Natural killer cell (primary cell): ENCODE measurements around the gene PDZRN3. TPM values are rescaled to one million over a fixed set of nuclear protein-coding genes. Genes with fewer than 3 reads are reported as not detected.

ENCODE experiments used
- ATAC-seq, 3 donors: fragments of 150-1000 bp in 2 of 3; fragments of 200-7000 bp in 1 of 3; cut with Tn5 transposase; 1 replicate in 1 of 3; 2 replicates in 2 of 3; pipeline ENCODE4 v1.10.0; 2021; ENCODE audit warnings: mild to moderate bottlenecking in 2 of 3, moderate library complexity in 2 of 3
- DNase-seq, 2 donors: peaks; one replicate each; pipeline versions ENCODE4 v3.0.0 to v3.0.0-alpha.2; 2013 to 2021; ENCODE audit warnings: mixed read lengths in 1 of 2
- H3K27ac ChIP-seq: one replicate; pipeline ENCODE4 v1.5.1; 2013; ENCODE audit warnings: mild to moderate bottlenecking, low read length
- H3K27me3 ChIP-seq: one replicate; pipeline ENCODE4 v1.6.1; 2013; ENCODE audit warnings: low read length; ENCODE audit not compliant: control insufficient read depth, insufficient read depth
- H3K36me3 ChIP-seq: one replicate; pipeline ENCODE4 v1.6.1; 2013; ENCODE audit warnings: low read length; ENCODE audit not compliant: control insufficient read depth, insufficient read depth
- H3K4me1 ChIP-seq: one replicate; pipeline ENCODE4 v1.6.1; 2013; ENCODE audit warnings: low read length; ENCODE audit not compliant: control insufficient read depth, insufficient read depth
- H3K4me3 ChIP-seq: one replicate; pipeline ENCODE4 v1.5.1; 2013; ENCODE audit warnings: low read length
- H3K9me3 ChIP-seq: one replicate; pipeline ENCODE4 v1.6.1; 2013; ENCODE audit warnings: low read length; ENCODE audit not compliant: control insufficient read depth, insufficient read depth
- H3K27ac Mint-ChIP-seq, 2 donors: one replicate each; pipeline ENCODE4 v1.8.0; 2022; ENCODE audit warnings: mild to moderate bottlenecking in 2 of 2, mixed read lengths in 2 of 2, moderate library complexity in 1 of 2
- H3K27me3 Mint-ChIP-seq, 2 donors: one replicate each; pipeline ENCODE4 v1.8.0; 2022; ENCODE audit warnings: low read depth in 2 of 2, mixed read lengths in 2 of 2
- H3K36me3 Mint-ChIP-seq: one replicate; pipeline ENCODE4 v1.8.0; 2022; ENCODE audit warnings: mixed read lengths
- H3K4me1 Mint-ChIP-seq, 2 donors: one replicate each; pipeline ENCODE4 v1.8.0; 2022; ENCODE audit warnings: mixed read lengths in 2 of 2
- H3K4me3 Mint-ChIP-seq: one replicate; pipeline ENCODE4 v1.8.0; 2022; ENCODE audit warnings: mild to moderate bottlenecking, moderate library complexity, mixed read lengths
- H3K9me3 Mint-ChIP-seq, 2 donors: one replicate each; pipeline ENCODE4 v1.8.0; 2022; ENCODE audit warnings: mixed read lengths in 2 of 2
- CTCF ChIP-seq: fragments of 200-600 bp; IDR thresholded peaks from one replicate; pipeline ENCODE4 v1.8.0; 2022; ENCODE audit warnings: antibody characterized with exemption
- WGBS: methylation state at CpG from one replicate; pipeline ENCODE4 v1.1.7; 2013; ENCODE audit warnings: missing lambda C conversion rate; ENCODE audit not compliant: insufficient coverage; 5-methylcytosine and 5-hydroxymethylcytosine counted together
- intact Hi-C: fragments of 100-400 bp; cut with micrococcal nuclease; formaldehyde crosslinking; loops from one replicate; pipeline ENCODE4 v1.14.2; 2022
- total RNA-seq, 4 donors: library from RNA; stranded (reverse); fragments of 120-200 nt in 1 of 4; gene quantifications; one replicate each; pipeline versions ENCODE4 v1.2.3 to v1.2.4, GENCODE V29; 2013 to 2022

The PDZRN3 gene
- total RNA-seq, 3 donors from 2014 or later (not counting 1 experiment from before 2014, with no cell fraction given), result not detected

GRCh38 chr3:73549051-73549600, 75.6 kb downstream of the PDZRN3 start:
- no peaks in the 10 kb centered on the region for H3K27me3 ChIP-seq
- H3K36me3 ChIP-seq, result no peaks in the 10 kb centered on the region
- TF ChIP-seq CTCF, result no peak
- Mint-ChIP-seq H3K4me3 (no peak overlapping the region), H3K4me1 (no peaks in the 10 kb centered on the region), H3K36me3 (no peaks in the 10 kb centered on the region), H3K27me3 (no peaks in the 10 kb centered on the region), H3K9me3 (peaks cover 0 to 4% of the 10 kb centered on the region in 2 donors), H3K27ac (no peak overlapping the region)
- DNase-seq, result no peak
- no peaks in the 10 kb centered on the region for H3K9me3 ChIP-seq
- ATAC-seq, result no peak
- H3K4me1 ChIP-seq, result no peaks in the 10 kb centered on the region
- intact Hi-C loops, result no loop called here
- WGBS, result 88% methylated on average over 8 of the region's 9 CpGs
- no peak overlapping the region for H3K4me3 ChIP-seq
- H3K27ac ChIP-seq, result no peak overlapping the region

- no peaks in the 10 kb centered on the region for H3K36me3 Mint-ChIP-seq
- H3K27ac Mint-ChIP-seq, result no peak overlapping the region
- no peak overlapping the region for H3K4me3 Mint-ChIP-seq
- TF ChIP-seq CTCF, result no peak
- Histone ChIP-seq H3K4me1 (no peaks in the 10 kb centered on the region), H3K27me3 (no peaks in the 10 kb centered on the region), H3K9me3 (no peaks in the 10 kb centered on the region), H3K27ac (no peak overlapping the region), H3K36me3 (no peaks in the 10 kb centered on the region), H3K4me3 (no peak overlapping the region)
- DNase-seq (no peak), ATAC-seq (no peak)
- intact Hi-C loops, result no loop called here
- 88% methylated on average over 3 of the region's 3 CpGs for WGBS
- no peaks in the 10 kb centered on the region for H3K4me1 Mint-ChIP-seq
- no peaks in the 10 kb centered on the region for H3K27me3 Mint-ChIP-seq
- peaks cover 0 to 4% of the 10 kb centered on the region in 2 donors for H3K9me3 Mint-ChIP-seq
Measured at GRCh38 chr3:73548436-73548835, 76.3 kb downstream of the PDZRN3 start.

GRCh38 chr3:73547427-73548248, 77.1 kb downstream of the PDZRN3 start:
- Mint-ChIP-seq H3K36me3 (no peaks in the 10 kb centered on the region), H3K4me1 (no peaks in the 10 kb centered on the region), H3K4me3 (no peak overlapping the region), H3K27ac (no peak overlapping the region), H3K27me3 (no peaks in the 10 kb centered on the region), H3K9me3 (peaks cover 0 to 2% of the 10 kb centered on the region in 2 donors)
- intact Hi-C loops, result no loop called here
- ATAC-seq, result no peak
- H3K4me1 ChIP-seq, result no peaks in the 10 kb centered on the region
- no peaks in the 10 kb centered on the region for H3K9me3 ChIP-seq
- H3K36me3 ChIP-seq, result no peaks in the 10 kb centered on the region
- WGBS, result 88% methylated on average over 6 of the region's 11 CpGs
- DNase-seq, result no peak
- H3K4me3 ChIP-seq, result no peak overlapping the region
- H3K27ac ChIP-seq, result no peak overlapping the region
- TF ChIP-seq CTCF, result no peak
- H3K27me3 ChIP-seq, result no peaks in the 10 kb centered on the region
